HG03025 (cell line): ENCODE measurements around the gene GRIP2.

Source experiments
- ATAC-seq: cut with Tn5 transposase; IDR thresholded peaks from one replicate; pipeline ENCODE4 v1.9.1; 2021; ENCODE audit warnings: mild to moderate bottlenecking, moderate library complexity; ENCODE audit not compliant: unreplicated experiment, low FRiP score

Gene GRIP2

GRCh38 chr3:14440531-14441239, 99.5 kb downstream of the GRIP2 start:
- no peak for ATAC-seq

- no peak for ATAC-seq
These were observed 100.0 kb downstream of the GRIP2 start for GRCh38 chr3:14440168-14440518.

GRCh38 chr3:14439501-14440167, 100.5 kb downstream of the GRIP2 start:
- no peak for ATAC-seq
